Activated naive CD4-positive, alpha-beta T cell treated with anti-CD3 and anti-CD28 coated beads, Interleukin-2, amount 50 U/mL, for 16 hours (primary cell): ENCODE results near the gene NCK2.

Experiments
- DNase-seq: peaks from one replicate; pipeline ENCODE4 v3.0.0-alpha.2; 2020

NCK2 gene

GRCh38 chr2:105779394-105779793, 34.7 kb downstream of the NCK2 start:
- no peak for DNase-seq

GRCh38 chr2:105780606-105781005, 35.9 kb downstream of the NCK2 start:
- no peak for DNase-seq

- no peak for DNase-seq
Measured at GRCh38 chr2:105781274-105781978, 36.7 kb downstream of the NCK2 start.

- DNase-seq, result no peak
Measured at GRCh38 chr2:105782123-105782522, 37.4 kb downstream of the NCK2 start.

- no peak for DNase-seq
Measured at GRCh38 chr2:105782646-105783045, 37.9 kb downstream of the NCK2 start.

- no peak for DNase-seq
Measured at GRCh38 chr2:105783151-105783738, 38.5 kb downstream of the NCK2 start.

- no peak for DNase-seq
Measured at GRCh38 chr2:105783972-105784371, 39.3 kb downstream of the NCK2 start.

GRCh38 chr2:105784589-105784988, 39.9 kb downstream of the NCK2 start:
- no peak for DNase-seq

- DNase-seq, result no peak
Measured at GRCh38 chr2:105785095-105785847, 40.6 kb downstream of the NCK2 start.

- DNase-seq, result no peak
Measured at GRCh38 chr2:105786231-105787230, 41.8 kb downstream of the NCK2 start.

- DNase-seq, result peak; percentile 64
Measured at GRCh38 chr2:105787376-105788318, 42.9 kb downstream of the NCK2 start.

- no peak for DNase-seq
Measured at GRCh38 chr2:105788670-105789290, 44.1 kb downstream of the NCK2 start.

GRCh38 chr2:105789745-105790460, 45.2 kb downstream of the NCK2 start:
- peak; percentile 60 for DNase-seq

- no peak for DNase-seq
Measured at GRCh38 chr2:105790461-105791149, 45.9 kb downstream of the NCK2 start.

GRCh38 chr2:105791229-105791628, 46.5 kb downstream of the NCK2 start:
- DNase-seq, result no peak

GRCh38 chr2:105792561-105792960, 47.8 kb downstream of the NCK2 start:
- DNase-seq, result no peak

- no peak for DNase-seq
Measured at GRCh38 chr2:105793196-105793975, 48.7 kb downstream of the NCK2 start.

- no peak for DNase-seq
Measured at GRCh38 chr2:105794926-105795574, 50.3 kb downstream of the NCK2 start.

GRCh38 chr2:105795575-105795934, 50.8 kb downstream of the NCK2 start:
- DNase-seq, result no peak
